ENCODE data around the gene MACROD1.

The MACROD1 gene

DNA sequence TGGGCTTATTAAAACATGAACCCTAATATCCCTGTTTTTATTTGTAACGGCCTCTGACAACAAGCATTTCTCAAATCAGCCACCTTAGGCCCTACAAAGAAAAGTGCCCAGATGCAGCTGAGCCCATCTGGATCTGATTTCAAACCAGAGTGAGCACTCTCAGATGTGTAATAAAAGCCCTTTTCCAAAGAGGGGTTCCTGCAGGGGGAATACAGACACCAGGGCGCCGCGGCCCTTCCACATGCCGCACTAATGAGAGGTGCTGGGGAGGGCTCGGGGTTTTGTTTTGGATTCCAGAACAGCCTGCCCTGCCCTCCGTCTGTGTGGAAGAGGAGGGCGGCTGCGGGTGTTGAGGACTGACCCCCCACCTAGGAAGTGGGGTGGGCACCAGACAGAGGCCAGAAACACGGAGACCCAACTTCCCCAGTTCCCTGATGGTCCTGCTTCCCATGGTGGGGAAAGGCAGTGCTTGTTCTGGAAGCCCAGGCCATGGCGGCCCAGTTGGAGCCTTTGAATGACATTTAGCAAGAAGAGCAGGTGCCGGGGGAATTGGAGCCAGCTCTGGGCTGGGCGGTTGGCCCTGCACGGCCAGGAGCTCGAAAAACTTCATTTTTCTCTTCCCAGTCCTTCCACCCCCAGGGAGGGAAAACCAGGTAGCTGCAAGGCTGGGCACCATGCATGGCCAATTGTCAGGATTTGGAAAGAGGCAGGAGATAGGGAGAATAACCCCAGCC lies 63.7 kb downstream of the MACROD1 start:
- TF ChIP-seq CTCF (conservative IDR thresholded peaks at IDR 0.05; ENCODE audit: control insufficient read depth, insufficient read depth, low read depth, low read length), result no peak
- peak; percentile 16 for DNase-seq (ENCODE audit: low read depth)
- H3K4me3 ChIP-seq (ENCODE audit: control insufficient read depth, low read depth, low read length), result no peak overlapping the region

DNA sequence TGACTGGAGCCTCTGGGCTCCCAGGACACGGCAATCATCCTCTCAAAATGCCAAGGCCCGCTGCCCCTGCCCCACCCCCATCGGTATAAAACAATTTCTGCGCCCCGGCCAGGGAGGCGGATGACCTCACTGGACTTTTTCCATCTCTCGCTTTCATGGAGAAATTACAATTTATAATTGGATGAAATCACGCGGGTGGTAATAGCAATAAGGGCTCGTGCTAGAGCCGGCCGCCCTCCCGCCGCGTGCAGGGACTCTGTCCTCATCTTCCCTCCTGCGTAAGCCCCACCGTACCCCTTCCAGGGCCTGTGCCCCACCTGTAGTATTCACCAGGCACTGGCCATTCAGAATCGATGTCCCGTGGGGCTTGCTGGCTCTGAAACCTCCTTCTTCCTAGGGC lies 64.5 kb downstream of the MACROD1 start:
- no peak overlapping the region for H3K4me3 ChIP-seq (ENCODE audit: control insufficient read depth, low read depth, low read length)
- no peak for TF ChIP-seq CTCF (conservative IDR thresholded peaks at IDR 0.05; ENCODE audit: control insufficient read depth, insufficient read depth, low read depth, low read length)
- peak; percentile 13 for DNase-seq (ENCODE audit: low read depth)

DNA sequence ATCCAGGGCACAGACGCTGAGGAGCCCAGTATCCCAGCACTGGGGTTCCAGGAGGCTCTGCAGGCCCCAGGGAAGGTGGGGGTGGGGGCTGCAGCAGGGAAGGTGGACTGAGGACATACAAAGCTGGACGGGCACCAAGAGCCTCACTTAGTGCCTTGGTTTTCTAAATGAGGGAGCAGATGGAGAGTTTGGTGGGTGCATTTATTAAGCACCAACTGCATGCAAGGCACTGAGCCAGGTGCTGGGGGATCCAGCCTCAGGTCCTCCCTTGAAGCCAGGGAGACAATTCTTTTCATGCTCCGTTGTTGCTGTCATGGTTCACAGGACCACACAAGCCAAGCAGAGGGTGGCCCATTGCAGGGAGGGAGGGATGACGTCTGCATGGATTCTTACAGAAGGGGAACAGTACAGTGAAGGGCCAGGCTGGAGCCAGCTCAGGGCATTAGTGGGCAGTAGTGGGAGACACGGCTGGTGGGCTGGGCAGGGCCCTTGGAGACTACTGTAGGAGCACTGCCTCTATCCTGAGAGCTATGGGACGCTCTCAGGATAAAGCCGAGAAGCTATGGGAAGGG lies 65.0 kb downstream of the MACROD1 start:
- no peak for DNase-seq (ENCODE audit: low read depth)
- no peak for TF ChIP-seq CTCF (conservative IDR thresholded peaks at IDR 0.05; ENCODE audit: control insufficient read depth, insufficient read depth, low read depth, low read length)
- no peak overlapping the region for H3K4me3 ChIP-seq (ENCODE audit: control insufficient read depth, low read depth, low read length)

DNA sequence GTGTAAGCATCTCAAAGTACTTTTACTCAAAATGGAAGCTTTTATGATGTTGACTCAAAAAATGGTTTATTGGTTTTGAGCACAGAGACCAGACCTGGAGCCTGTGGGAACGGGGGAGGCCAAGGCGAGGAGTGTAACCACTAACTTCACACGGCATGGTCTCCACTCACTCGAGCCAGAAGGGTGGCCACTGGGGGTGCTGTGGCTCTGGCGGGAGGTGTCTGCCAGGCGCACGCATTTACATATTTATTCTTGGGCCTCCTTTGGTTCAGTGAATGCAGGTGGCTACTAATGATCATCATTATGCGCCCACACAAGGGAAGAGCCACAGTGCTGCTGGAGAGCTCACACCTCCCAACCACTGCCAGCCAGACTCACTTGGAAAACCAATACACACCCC lies 65.6 kb downstream of the MACROD1 start:
- no peak for TF ChIP-seq CTCF (conservative IDR thresholded peaks at IDR 0.05; ENCODE audit: control insufficient read depth, insufficient read depth, low read depth, low read length)
- no peak for DNase-seq (ENCODE audit: low read depth)
- no peak overlapping the region for H3K4me3 ChIP-seq (ENCODE audit: control insufficient read depth, low read depth, low read length)

- H3K4me3 ChIP-seq (ENCODE audit: control insufficient read depth, low read depth, low read length), result no peak overlapping the region
- no peak for DNase-seq (ENCODE audit: low read depth)
- no peak for TF ChIP-seq CTCF (conservative IDR thresholded peaks at IDR 0.05; ENCODE audit: control insufficient read depth, insufficient read depth, low read depth, low read length)
Observed at GRCh38 chr11:64099436-64099835, 66.5 kb downstream of the MACROD1 start.

DNA sequence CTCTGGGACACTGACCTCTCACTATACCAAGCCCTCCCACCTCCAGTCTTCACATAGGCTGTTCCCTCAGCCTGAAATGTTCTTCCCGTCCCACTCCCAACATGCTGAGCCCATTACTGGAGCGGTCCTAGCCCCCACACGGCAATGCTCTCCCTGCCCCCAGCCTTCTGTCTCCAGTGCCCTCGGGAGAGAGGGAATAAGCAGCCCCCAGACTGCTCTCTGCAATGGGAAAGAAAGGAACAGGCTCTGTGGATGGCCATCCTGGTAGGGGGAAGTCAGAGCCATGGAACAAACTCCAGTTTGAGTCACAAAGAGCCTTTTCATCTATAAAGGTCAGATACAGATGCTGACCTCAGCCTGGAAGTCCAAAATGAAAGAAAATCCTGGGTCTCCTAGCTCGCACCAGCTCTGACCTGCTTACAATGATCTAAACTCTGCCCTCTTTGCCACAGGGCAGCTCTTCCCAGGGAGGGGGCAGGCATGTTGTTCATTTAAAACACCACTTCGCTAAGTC lies 67.5 kb downstream of the MACROD1 start:
- H3K4me3 ChIP-seq (ENCODE audit: control insufficient read depth, low read depth, low read length), result no peak overlapping the region
- TF ChIP-seq CTCF (conservative IDR thresholded peaks at IDR 0.05; ENCODE audit: control insufficient read depth, insufficient read depth, low read depth, low read length), result no peak
- no peak for DNase-seq (ENCODE audit: low read depth)

All from fibroblast of mammary gland (primary cell).